HepG2 (cell line): ENCODE data around the gene RHOBTB3. TPM values are rescaled to one million over a fixed set of nuclear protein-coding genes. Genes with fewer than 3 reads are reported as not detected.

Experiments used
- ATAC-seq: fragments of 200-7000 bp; cut with Tn5 transposase; 3 replicates; pipeline ENCODE4 v1.9.1; 2020; ENCODE audit warnings: mild to moderate bottlenecking, moderate library complexity
- BruUV-seq: library from RNA; stranded (reverse); fragments of 400-500 nt; replicated peaks from 2 replicates; lab custom pipeline; 2021; lab: Mats Ljungman, UMichigan
- CTCF ChIA-PET: fragments of 300-600 bp; formaldehyde crosslinking; extraction: SDS; loops from one replicate; lab custom pipeline; 2021; ENCODE audit warnings: low total read pairs, inconsistent platforms, low intra/inter-chr PET ratio; lab: Yijun Ruan, JAX
- POLR2A ChIA-PET: fragments of 350-600 bp; sonication (Branson Sonifier 250); formaldehyde crosslinking; loops from one replicate; lab custom pipeline; 2020; ENCODE audit warnings: antibody characterized with exemption, inconsistent platforms; lab: Yijun Ruan, JAX
- DNase-seq: peaks from one replicate; pipeline ENCODE4 v3.0.0-alpha.2; 2015; ENCODE audit warnings: low spot score
- FAIRE-seq: peaks from 3 replicates; lab custom pipeline; 2011; peaks lifted over from hg19 to GRCh38; lab: Jason Lieb, UNC
- H2AFZ ChIP-seq: one replicate; pipeline ENCODE4 v1.6.1; 2011; ENCODE audit warnings: low read length, inconsistent platforms
- H3K27ac ChIP-seq: fragments of 300-600 bp; 3 replicates; pipeline ENCODE4 v1.8.0; 2011; ENCODE audit warnings: mixed run types, mild to moderate bottlenecking, mixed read lengths, low read length, inconsistent platforms; ENCODE audit not compliant: insufficient read depth; ENCODE audit errors: extremely low read length
- H3K27me3 ChIP-seq, 2 experiments: fragments of 200-600 bp in 1 of 2; 2 replicates in 1 of 2; 3 replicates in 1 of 2; pipeline versions ENCODE4 v1.6.0 to v1.8.0; 2011; ENCODE audit warnings: low read length in 2 of 2, mild to moderate bottlenecking in 2 of 2, moderate library complexity in 2 of 2, inconsistent platforms in 1 of 2; ENCODE audit not compliant: insufficient read depth in 2 of 2, control insufficient read depth in 1 of 2
- H3K36me3 ChIP-seq, 2 experiments: fragments of 200-600 bp in 1 of 2; replicated peaks in 1 of 2; 2 replicates in 1 of 2; 3 replicates in 1 of 2; pipeline versions ENCODE4 v1.5.1 to v1.8.0; 2011; ENCODE audit warnings: low read length in 2 of 2, inconsistent platforms in 1 of 2; ENCODE audit not compliant: insufficient read depth in 2 of 2, control insufficient read depth in 1 of 2
- H3K4me1 ChIP-seq: 2 replicates; pipeline ENCODE4 v1.5.1; 2012; ENCODE audit warnings: low read length, inconsistent platforms; ENCODE audit not compliant: insufficient read depth
- H3K4me2 ChIP-seq: 2 replicates; pipeline ENCODE4 v1.6.0; 2011; ENCODE audit warnings: low read depth, low read length, inconsistent platforms
- H3K4me3 ChIP-seq, 3 experiments: fragments of 200-600 bp in 1 of 3; sonication (generic), shearing (Covaris generic) in 1 of 3; replicated peaks in 1 of 3; 2 replicates each; pipeline ENCODE4 v1.5.1; 2011 to 2016; ENCODE audit warnings: low read length in 3 of 3, inconsistent platforms in 2 of 3, low read depth in 2 of 3, mild to moderate bottlenecking in 2 of 3, control low read depth in 1 of 3, mixed read lengths in 1 of 3; ENCODE audit not compliant: insufficient read depth in 1 of 3
- H3K79me2 ChIP-seq: one replicate; pipeline ENCODE4 v1.6.1; 2011; ENCODE audit warnings: low read length, inconsistent platforms; ENCODE audit not compliant: insufficient read depth
- H3K9ac ChIP-seq: 2 replicates; pipeline ENCODE4 v1.6.0; 2011; ENCODE audit warnings: mild to moderate bottlenecking, low read depth, low read length, inconsistent platforms; ENCODE audit not compliant: insufficient read depth
- H3K9me3 ChIP-seq: 2 replicates; pipeline ENCODE4 v1.5.1; 2012; ENCODE audit warnings: mild to moderate bottlenecking, low read length
- H4K20me1 ChIP-seq: 2 replicates; pipeline ENCODE4 v1.6.0; 2011; ENCODE audit warnings: inconsistent platforms, mild to moderate bottlenecking, low read length, moderate library complexity; ENCODE audit not compliant: insufficient read depth
- BRD4 ChIP-seq: sonication (generic); formaldehyde crosslinking; IDR thresholded peaks from 2 replicates; pipeline ENCODE4 v1.4.0; 2020; ENCODE audit warnings: missing genetic modification reagents
- CENPX ChIP-seq: sonication (generic); formaldehyde crosslinking; IDR thresholded peaks from 2 replicates; pipeline ENCODE4 v1.9.0; 2021; ENCODE audit warnings: mild to moderate bottlenecking, missing genetic modification reagents, moderate library complexity
- FOXP1 ChIP-seq, 2 experiments: fragments of 450-650 bp in 1 of 2; IDR thresholded peaks; 2 replicates each; pipeline ENCODE4 v1.6.1; 2017 to 2018; ENCODE audit warnings: antibody characterized with exemption in 1 of 2
- GPN1 ChIP-seq: sonication (generic); formaldehyde crosslinking; IDR thresholded peaks from 2 replicates; pipeline ENCODE4 v1.5.1; 2020; ENCODE audit warnings: missing genetic modification reagents, borderline replicate concordance
- HCFC1 ChIP-seq: fragments of 150-350 bp; IDR thresholded peaks from 2 replicates; pipeline ENCODE4 v1.6.1; 2014; ENCODE audit warnings: low read depth, low read length
- PHB2 ChIP-seq: fragments of 450-650 bp; IDR thresholded peaks from 2 replicates; pipeline ENCODE4 v1.6.1; 2018; ENCODE audit not compliant: partially characterized antibody
- SETDB1 ChIP-seq: sonication (generic); formaldehyde crosslinking; IDR thresholded peaks from 2 replicates; pipeline ENCODE4 v1.5.1; 2020; ENCODE audit warnings: missing genetic modification reagents, mild to moderate bottlenecking, borderline replicate concordance
- TBP ChIP-seq: sonication (generic); formaldehyde crosslinking; IDR thresholded peaks from 2 replicates; pipeline ENCODE4 v1.5.0; 2020; ENCODE audit warnings: missing genetic modification reagents
- U2AF2 ChIP-seq: fragments of 200-400 bp; formaldehyde crosslinking; IDR thresholded peaks from 2 replicates; pipeline ENCODE4 v1.6.1; 2017; ENCODE audit warnings: low read depth, mild to moderate bottlenecking, low read length
- ZFY ChIP-seq: sonication (generic); formaldehyde crosslinking; IDR thresholded peaks from 2 replicates; pipeline ENCODE4 v1.4.0; 2020; ENCODE audit warnings: missing genetic modification reagents
- ZHX1 ChIP-seq: sonication (generic); formaldehyde crosslinking; IDR thresholded peaks from 2 replicates; pipeline ENCODE4 v1.8.1; 2022; ENCODE audit warnings: low read depth, mild to moderate bottlenecking, missing genetic modification reagents
- ZNF558 ChIP-seq: sonication (generic); formaldehyde crosslinking; IDR thresholded peaks from 2 replicates; pipeline ENCODE4 v1.9.0; 2022; ENCODE audit warnings: mild to moderate bottlenecking, missing genetic modification reagents, borderline replicate concordance
- ZSCAN31 ChIP-seq: sonication (generic); formaldehyde crosslinking; IDR thresholded peaks from 2 replicates; pipeline ENCODE4 v1.5.0; 2020; ENCODE audit warnings: low read depth, mild to moderate bottlenecking, missing genetic modification reagents
- WGBS: methylation state at CpG from one replicate; pipeline ENCODE4 v1.1.6; 2017; ENCODE audit warnings: low lambda C conversion rate; 5-methylcytosine and 5-hydroxymethylcytosine counted together
- in situ Hi-C: cut with HindIII; loops from 2 replicates; pipeline ENCODE4 v1.10.0; 2017; ENCODE audit warnings: low pct_unique_long_range_greater_than_20kb; ENCODE audit not compliant: extremely low pct_ligation_motif_present
- intact Hi-C: fragments of 100-400 bp; cut with micrococcal nuclease; formaldehyde crosslinking; loops from one replicate; pipeline ENCODE4 v1.10.0; 2022; ENCODE audit not compliant: unreplicated experiment
- polyA plus RNA-seq, 8 experiments: library from polyadenylated mRNA; depleted of rRNA in 3 of 8; stranded (reverse) in 7 of 8; unstranded in 1 of 8; fragments of >200 nt; fragmentation: Illumina TruSeq in 4 of 8; extraction: Trizol in 4 of 8; gene quantifications; 2 replicates each; pipeline versions ENCODE4 v1.2.1 to v1.2.3, GENCODE V29; 2011 to 2016; ENCODE audit warnings: low read depth in 4 of 8, missing spikeins in 1 of 8, mixed read lengths in 1 of 8; ENCODE audit not compliant: insufficient read depth in 1 of 8
- total RNA-seq, 5 experiments: library from RNA; depleted of rRNA; stranded (reverse); fragments of >200 nt; fragmentation: Illumina TruSeq; extraction: Trizol; gene quantifications; 2 replicates each; pipeline ENCODE4 v1.2.3, GENCODE V29; 2016; ENCODE audit warnings: low read depth in 1 of 5
- TF ChIP-seq, protein P1 (sequence below): fragments of 450-650 bp; IDR thresholded peaks from 2 replicates; pipeline ENCODE4 v1.6.1; 2016

The RHOBTB3 gene
- total and polyA plus RNA-seq, 2 of the 13 experiments (the other 11 are each of a cell fraction or from before 2014, with no cell fraction given): 31.6 to 35.4 TPM

GRCh38 chr5:95708876-95709275, 22.3 kb upstream of the RHOBTB3 start:
- ChIA-PET CTCF (no interaction called here), POLR2A (no interaction called here)
- FAIRE-seq (no peak), ATAC-seq (no peak), DNase-seq (no peak)
- no peaks in the 10 kb centered on the region for H3K36me3 ChIP-seq
- no peak for TF ChIP-seq PHB2
- TF ChIP-seq TBP (CRISPR knock-in tag): no peak
- no peak for TF ChIP-seq CENPX (CRISPR knock-in tag)
- no peak for TF ChIP-seq ZSCAN31 (CRISPR knock-in tag)
- no peak for TF ChIP-seq FOXP1 (IDR thresholded peaks at IDR 0.05)
- TF ChIP-seq FOXP1 (CRISPR knock-in tag; IDR thresholded peaks at IDR 0.05): no peak
- no peak for TF ChIP-seq U2AF2
- TF ChIP-seq SETDB1 (CRISPR knock-in tag): no peak
- TF ChIP-seq, protein P1, sequence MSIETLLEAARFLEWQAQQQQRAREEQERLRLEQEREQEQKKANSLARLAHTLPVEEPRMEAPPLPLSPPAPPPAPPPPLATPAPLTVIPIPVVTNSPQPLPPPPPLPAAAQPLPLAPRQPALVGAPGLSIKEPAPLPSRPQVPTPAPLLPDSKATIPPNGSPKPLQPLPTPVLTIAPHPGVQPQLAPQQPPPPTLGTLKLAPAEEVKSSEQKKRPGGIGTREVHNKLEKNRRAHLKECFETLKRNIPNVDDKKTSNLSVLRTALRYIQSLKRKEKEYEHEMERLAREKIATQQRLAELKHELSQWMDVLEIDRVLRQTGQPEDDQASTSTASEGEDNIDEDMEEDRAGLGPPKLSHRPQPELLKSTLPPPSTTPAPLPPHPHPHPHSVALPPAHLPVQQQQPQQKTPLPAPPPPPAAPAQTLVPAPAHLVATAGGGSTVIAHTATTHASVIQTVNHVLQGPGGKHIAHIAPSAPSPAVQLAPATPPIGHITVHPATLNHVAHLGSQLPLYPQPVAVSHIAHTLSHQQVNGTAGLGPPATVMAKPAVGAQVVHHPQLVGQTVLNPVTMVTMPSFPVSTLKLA: no peak
- TF ChIP-seq BRD4 (CRISPR knock-in tag): no peak
- no peak for TF ChIP-seq ZFY (CRISPR knock-in tag)
- TF ChIP-seq ZNF558 (CRISPR knock-in tag): no peak
- no peak for TF ChIP-seq ZHX1 (CRISPR knock-in tag)
- no peak for TF ChIP-seq HCFC1
- TF ChIP-seq GPN1: no peak
- no peak overlapping the region for H3K4me2 ChIP-seq
- H3K27me3 ChIP-seq: no peaks in the 10 kb centered on the region
- H3K79me2 ChIP-seq: no peaks in the 10 kb centered on the region
- in situ Hi-C loops: no loop called here
- intact Hi-C loops: no loop called here
- WGBS: 50% methylated on average over 4 of the region's 7 CpGs
- H3K9ac ChIP-seq: no peak overlapping the region
- no peak overlapping the region for H2AFZ ChIP-seq
- H3K27ac ChIP-seq: no peak overlapping the region
- no peaks in the 10 kb centered on the region for H4K20me1 ChIP-seq
- BruUV-seq: no TSS peak
- no peaks in the 10 kb centered on the region for H3K9me3 ChIP-seq
- H3K4me1 ChIP-seq: peaks cover 16% of the 10 kb centered on the region
- no peak overlapping the region for H3K4me3 ChIP-seq
